ENCODE measurements around the gene KLF5. TPM values are rescaled to one million over a fixed set of nuclear protein-coding genes. Genes with fewer than 3 reads are reported as not detected.

The KLF5 gene
- total and polyA plus RNA-seq, 2 of the 4 experiments (the other 2 are of a cell fraction), result 5.4 to 8.8 TPM

- H3K56ac ChIP-seq (ENCODE audit: extremely low read depth, insufficient read depth, low read length), result peak overlapping the region; percentile 19; the same call in 1 of the 2 replicates
- H3K4me2 ChIP-seq (ENCODE audit: low read depth, low read length), result peak overlapping the region; percentile 60; the same call in 1 of the 2 replicates
- peak overlapping the region; percentile 57; the same call in 1 of the 2 replicates for H3K9ac ChIP-seq (ENCODE audit: low read depth, low read length)
- H3K36me3 ChIP-seq (ENCODE audit: control insufficient read depth, insufficient read depth, low read length), result 0 out of 2 replicates have a peak, but pooled peaks cover 2% of the 10 kb centered on the region
- H3K23ac ChIP-seq (ENCODE audit: low read depth, low read length), result no peak overlapping the region
- in situ Hi-C loops (cut with MboI; ENCODE audit: low sequenced_read_pairs), result no loop called here
- no peak for TF ChIP-seq ELK1 (IDR thresholded peaks at IDR 0.05; ENCODE audit: borderline replicate concordance, low read depth, low read length)
- TF ChIP-seq RAD21 (IDR thresholded peaks at IDR 0.05; ENCODE audit: low read length), result no peak
- H2BK15ac ChIP-seq (ENCODE audit: low read depth, low read length), result peak overlapping the region; percentile 50; the same call in 1 of the 3 replicates
- peak overlapping the region; percentile 13; the same call in 1 of the 2 replicates for H2AK5ac ChIP-seq (ENCODE audit: low read depth, low read length)
- H3K79me1 ChIP-seq (ENCODE audit: low read depth in 1 of 2, low read length in 2 of 2), result peaks cover 15 to 40% of the 10 kb centered on the region in 2 experiments; a peak in 3 of 4 replicates
- H2BK5ac ChIP-seq (ENCODE audit: low read depth, low read length, poor library complexity, severe bottlenecking), result peak overlapping the region; percentile 83
- H3K14ac ChIP-seq (replicated peaks; ENCODE audit: low read depth, low read length), result peak overlapping the region; percentile 22; the same call in 1 of the 2 replicates
- POLR2A ChIA-PET (ENCODE audit: unreplicated experiment), result no interaction called here
- no peak overlapping the region for H3K4ac ChIP-seq (ENCODE audit: low read depth, low read length)
- no peak; the same call in 1 of the 2 replicates for ATAC-seq (ENCODE audit: low read depth)
- H4K8ac ChIP-seq (ENCODE audit: low read depth in 2 of 2, low read length in 2 of 2), result peak overlapping the region in 1 of 2 experiments; percentile 73; a peak in 3 of 4 replicates
- H2BK20ac ChIP-seq (ENCODE audit: low read depth, low read length), result 0 out of 2 replicates have a peak overlapping the region, but pooled peaks have one; percentile 34
- H3K27me3 ChIP-seq (ENCODE audit: control insufficient read depth, insufficient read depth, low read length), result no peaks in the 10 kb centered on the region
- H2BK120ac ChIP-seq (ENCODE audit: low read depth, low read length), result 0 out of 2 replicates have a peak overlapping the region, but pooled peaks have one; percentile 16
- H3K18ac ChIP-seq (ENCODE audit: low read depth, low read length), result peak overlapping the region; percentile 90
- peak overlapping the region; percentile 38 for H4K91ac ChIP-seq (ENCODE audit: insufficient read depth, low read depth, low read length)
- BruUV-seq (replicated peaks), result no TSS peak
- peaks cover 7% of the 10 kb centered on the region for H3K9me1 ChIP-seq (ENCODE audit: insufficient read depth, low read length)
- CTCF ChIA-PET, result interaction anchor here (1.2 kb wide), 1 partner anchor 9 kb away, joined by 4 read pairs; no protein-coding TSS in a partner anchor
- H2AFZ ChIP-seq (replicated peaks; ENCODE audit: low read length, poor library complexity), result no peak overlapping the region
- no peak overlapping the region for H3K4me3 ChIP-seq (ENCODE audit: insufficient read depth, low read depth, low read length)
- WGBS, 2 experiments (ENCODE audit: extremely low coverage in 2 of 2, insufficient read length in 1 of 2), result no CpG with 5 or more reads among the region's 3 CpGs
- dilution Hi-C loops (cut with HindIII; ENCODE audit: low sequenced_read_pairs, unreplicated experiment), result no loop called here
- H3K9me3 ChIP-seq (ENCODE audit: control insufficient read depth, insufficient read depth, low read length), result no peaks in the 10 kb centered on the region
- no peak overlapping the region for H2AK9ac ChIP-seq (replicated peaks; ENCODE audit: low read depth, low read length, poor library complexity)
- no peaks in the 10 kb centered on the region for H4K20me1 ChIP-seq (ENCODE audit: insufficient read depth, low read length)
- peak overlapping the region; percentile 68; the same call in 1 of the 2 replicates for H3K27ac ChIP-seq (ENCODE audit: insufficient read depth, low read length)
- intact Hi-C loops (cut with micrococcal nuclease), result no loop called here
- H4K5ac ChIP-seq (ENCODE audit: low read depth, low read length), result peak overlapping the region; percentile 86; the same call in 1 of the 2 replicates
- no peak for DNase-seq
- H3K4me1 ChIP-seq (ENCODE audit: control insufficient read depth, insufficient read depth, low read length), result peaks cover 17% of the 10 kb centered on the region
Measured at GRCh38 chr13:73073050-73073449, 14.2 kb downstream of the KLF5 start.
